Measurements from ENCODE around the gene INSL3. TPM values are rescaled to one million over a fixed set of nuclear protein-coding genes. Genes with fewer than 3 reads are reported as not detected.

The INSL3 gene
- total and polyA plus RNA-seq, 2 donors (not counting 1 experiment from before 2014, with no cell fraction given) = 3.4 to 3.6 TPM

DNA sequence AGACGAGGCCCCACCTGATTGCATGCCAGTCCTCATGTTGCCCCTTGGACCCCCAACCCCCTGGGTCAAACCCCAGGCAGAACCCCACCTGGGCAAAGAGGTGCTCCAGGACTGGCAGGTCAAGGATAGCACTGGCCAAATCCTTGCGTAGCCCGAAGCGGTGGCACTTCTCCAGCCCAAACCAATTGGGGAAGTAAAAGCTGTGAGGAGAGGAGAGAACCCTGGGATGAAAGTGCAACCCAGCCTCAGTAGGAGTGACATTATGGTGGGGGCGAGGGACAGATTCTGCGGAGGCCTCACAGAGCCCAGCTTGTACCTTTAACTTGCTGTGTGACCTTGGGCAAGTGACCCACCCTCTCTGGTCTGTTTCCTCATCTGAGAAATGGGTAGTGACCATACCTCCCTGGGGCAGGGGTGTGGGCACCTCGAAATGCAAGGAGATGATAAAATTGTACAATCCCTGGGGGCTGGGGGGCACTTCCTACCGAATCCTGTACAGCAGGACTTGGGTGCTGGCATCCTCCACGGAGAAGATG is 22.0 kb upstream of the INSL3 start:
- Mint-ChIP-seq H3K4me3 (no peak overlapping the region), H3K9me3 (ENCODE audit: insufficient read depth) (no peaks in the 10 kb centered on the region), H3K27me3 (no peaks in the 10 kb centered on the region), H3K27ac (peak overlapping the region; percentile 15), H3K4me1 (peaks cover 36% of the 10 kb centered on the region)
- intact Hi-C loops (cut with micrococcal nuclease) = no loop called here
- TF ChIP-seq EZH2 (IDR thresholded peaks at IDR 0.05; ENCODE audit: borderline replicate concordance, insufficient read depth, low read depth, low read length, poor library complexity, severe bottlenecking) = no peak
- TF ChIP-seq, protein P1, sequence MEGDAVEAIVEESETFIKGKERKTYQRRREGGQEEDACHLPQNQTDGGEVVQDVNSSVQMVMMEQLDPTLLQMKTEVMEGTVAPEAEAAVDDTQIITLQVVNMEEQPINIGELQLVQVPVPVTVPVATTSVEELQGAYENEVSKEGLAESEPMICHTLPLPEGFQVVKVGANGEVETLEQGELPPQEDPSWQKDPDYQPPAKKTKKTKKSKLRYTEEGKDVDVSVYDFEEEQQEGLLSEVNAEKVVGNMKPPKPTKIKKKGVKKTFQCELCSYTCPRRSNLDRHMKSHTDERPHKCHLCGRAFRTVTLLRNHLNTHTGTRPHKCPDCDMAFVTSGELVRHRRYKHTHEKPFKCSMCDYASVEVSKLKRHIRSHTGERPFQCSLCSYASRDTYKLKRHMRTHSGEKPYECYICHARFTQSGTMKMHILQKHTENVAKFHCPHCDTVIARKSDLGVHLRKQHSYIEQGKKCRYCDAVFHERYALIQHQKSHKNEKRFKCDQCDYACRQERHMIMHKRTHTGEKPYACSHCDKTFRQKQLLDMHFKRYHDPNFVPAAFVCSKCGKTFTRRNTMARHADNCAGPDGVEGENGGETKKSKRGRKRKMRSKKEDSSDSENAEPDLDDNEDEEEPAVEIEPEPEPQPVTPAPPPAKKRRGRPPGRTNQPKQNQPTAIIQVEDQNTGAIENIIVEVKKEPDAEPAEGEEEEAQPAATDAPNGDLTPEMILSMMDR (IDR thresholded peaks at IDR 0.05) = no peak
- Histone ChIP-seq H3K36me3 (replicated peaks in 1 of 2; ENCODE audit: control extremely low read depth in 1 of 2, control insufficient read depth in 1 of 2, extremely low read depth in 1 of 2, insufficient read depth in 2 of 2, low read length in 1 of 2) (peaks cover 0 to 57% of the 10 kb centered on the region in 2 experiments), H3K27me3 (replicated peaks in 1 of 4; ENCODE audit: control extremely low read depth in 1 of 4, control insufficient read depth in 3 of 4, insufficient read depth in 4 of 4, low read length in 3 of 4) (no peaks in the 10 kb centered on the region), H3K27ac (ENCODE audit: low read length in 2 of 2) (no peak overlapping the region), H2AFZ (ENCODE audit: insufficient read depth, low read depth, low read length, poor library complexity, severe bottlenecking) (no peak overlapping the region), H4K20me1 (ENCODE audit: control insufficient read depth, insufficient read depth, low read length, poor library complexity, severe bottlenecking) (peaks cover 46% of the 10 kb centered on the region), H3K4me2 (replicated peaks; ENCODE audit: low read depth, low read length, poor library complexity, severe bottlenecking) (no peak overlapping the region), H3K9ac (ENCODE audit: low read length) (no peak overlapping the region), H3K4me3 (ENCODE audit: control extremely low read depth in 1 of 5, extremely low read depth in 1 of 5, insufficient read depth in 1 of 5, low read depth in 2 of 5, low read length in 4 of 5) (no peak overlapping the region), H3K79me2 (ENCODE audit: control insufficient read depth, insufficient read depth, low read length) (peaks cover 77% of the 10 kb centered on the region), H3K9me3 (ENCODE audit: control extremely low read depth in 1 of 3, control insufficient read depth in 2 of 3, insufficient read depth in 1 of 3, low read length in 2 of 3) (peaks cover 0 to 6% (median 0%) of the 10 kb centered on the region in 3 donors), H3K4me1 (ENCODE audit: control insufficient read depth in 2 of 2, insufficient read depth in 2 of 2, low read length in 2 of 2) (peaks cover 27 to 49% of the 10 kb centered on the region in 2 donors)
- DNase-seq (no peak), ATAC-seq (ENCODE audit: low read depth) (no peak)
- 96% methylated on average over 8 of the region's 9 CpGs for WGBS (ENCODE audit: insufficient coverage)
- ChIA-PET POLR2A (interaction anchor here (0.5 kb wide), 1 partner anchor 427 kb away, joined by 5 read pairs; no protein-coding TSS in a partner anchor), CTCF (no interaction called here)

DNA sequence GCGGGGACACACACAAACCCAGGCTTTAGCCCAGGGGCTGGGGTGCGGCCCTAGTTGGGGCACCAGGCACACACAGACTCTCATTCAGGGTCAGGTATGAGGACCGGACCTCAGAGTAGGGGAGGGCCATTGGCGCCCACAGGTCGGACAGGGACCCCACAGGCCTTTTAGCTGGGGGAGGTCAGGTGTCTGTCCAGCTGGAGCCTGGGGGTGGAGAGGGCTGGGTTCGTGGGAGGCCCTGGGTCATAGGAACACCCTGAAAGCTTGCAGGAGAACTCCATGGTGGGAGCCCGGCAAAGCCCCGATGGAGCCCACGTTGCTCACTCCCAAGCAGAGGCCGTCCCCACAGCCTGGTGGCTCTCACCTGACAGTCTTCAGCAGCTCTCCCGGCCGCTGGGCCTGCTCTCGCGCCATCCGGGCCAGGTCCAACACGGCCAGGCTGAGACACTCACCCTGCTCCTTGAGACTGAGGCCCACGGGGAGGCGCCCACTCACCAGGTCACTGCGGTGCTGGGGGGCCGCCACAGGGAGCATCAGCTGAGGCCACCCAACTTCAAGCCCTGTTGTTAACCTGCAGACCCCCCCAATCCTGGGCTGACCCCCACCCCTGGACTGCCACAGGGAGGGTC is 21.5 kb upstream of the INSL3 start:
- DNase-seq = no peak
- H3K36me3 ChIP-seq (replicated peaks in 1 of 2; ENCODE audit: control extremely low read depth in 1 of 2, control insufficient read depth in 1 of 2, extremely low read depth in 1 of 2, insufficient read depth in 2 of 2, low read length in 1 of 2) = peaks cover 0 to 63% of the 10 kb centered on the region in 2 experiments
- TF ChIP-seq EZH2 (IDR thresholded peaks at IDR 0.05; ENCODE audit: borderline replicate concordance, insufficient read depth, low read depth, low read length, poor library complexity, severe bottlenecking) = no peak
- TF ChIP-seq, protein P1 (IDR thresholded peaks at IDR 0.05) = no peak
- no peak overlapping the region for H3K27ac Mint-ChIP-seq
- peaks cover 0 to 6% (median 0%) of the 10 kb centered on the region in 3 donors for H3K9me3 ChIP-seq (ENCODE audit: control extremely low read depth in 1 of 3, control insufficient read depth in 2 of 3, insufficient read depth in 1 of 3, low read length in 2 of 3)
- H3K4me3 ChIP-seq (ENCODE audit: control extremely low read depth in 1 of 5, extremely low read depth in 1 of 5, insufficient read depth in 1 of 5, low read depth in 2 of 5, low read length in 4 of 5) = no peak overlapping the region
- POLR2A ChIA-PET = interaction anchor here (0.5 to 0.6 kb wide), 2 partner anchors 164 to 426 kb away, joined by 5 read pairs; no protein-coding TSS in a partner anchor
- no peak overlapping the region for H3K27ac ChIP-seq (ENCODE audit: low read length in 2 of 2)
- H3K4me3 Mint-ChIP-seq = no peak overlapping the region
- no peak overlapping the region for H3K9ac ChIP-seq (ENCODE audit: low read length)
- H3K79me2 ChIP-seq (ENCODE audit: control insufficient read depth, insufficient read depth, low read length) = peaks cover 77% of the 10 kb centered on the region
- no peaks in the 10 kb centered on the region for H3K27me3 ChIP-seq (replicated peaks in 1 of 4; ENCODE audit: control extremely low read depth in 1 of 4, control insufficient read depth in 3 of 4, insufficient read depth in 4 of 4, low read length in 3 of 4)
- ATAC-seq (ENCODE audit: low read depth) = no peak
- no peaks in the 10 kb centered on the region for H3K9me3 Mint-ChIP-seq (ENCODE audit: insufficient read depth)
- H3K4me1 Mint-ChIP-seq = peaks cover 30% of the 10 kb centered on the region
- peaks cover 23 to 43% of the 10 kb centered on the region in 2 donors for H3K4me1 ChIP-seq (ENCODE audit: control insufficient read depth in 2 of 2, insufficient read depth in 2 of 2, low read length in 2 of 2)
- intact Hi-C loops (cut with micrococcal nuclease) = no loop called here
- no peak overlapping the region for H3K4me2 ChIP-seq (replicated peaks; ENCODE audit: low read depth, low read length, poor library complexity, severe bottlenecking)
- H4K20me1 ChIP-seq (ENCODE audit: control insufficient read depth, insufficient read depth, low read length, poor library complexity, severe bottlenecking) = peaks cover 46% of the 10 kb centered on the region
- CTCF ChIA-PET = no interaction called here
- WGBS (ENCODE audit: insufficient coverage) = 95% methylated on average over 20 of the region's 20 CpGs
- H3K27me3 Mint-ChIP-seq = no peaks in the 10 kb centered on the region
- no peak overlapping the region for H2AFZ ChIP-seq (ENCODE audit: insufficient read depth, low read depth, low read length, poor library complexity, severe bottlenecking)
